ENCODE results near the gene P2RX7. TPM values are rescaled to one million over a fixed set of nuclear protein-coding genes. Genes with fewer than 3 reads are reported as not detected.

P2RX7 gene
- polyA plus RNA-seq, 1 of the 3 experiments (the other 2 are of a cell fraction) = 0.43 TPM

GRCh38 chr12:121085506-121086353, 46.9 kb upstream of the P2RX7 start:
- no peak for DNase-seq
- no peak overlapping the region for H3K4me3 ChIP-seq (ENCODE audit: low read depth in 2 of 2, low read length in 1 of 2)
- no peaks in the 10 kb centered on the region for H3K36me3 ChIP-seq (replicated peaks in 1 of 2; ENCODE audit: control insufficient read depth in 1 of 2, insufficient read depth in 2 of 2, low read length in 1 of 2)
- ChIA-PET CTCF (interaction anchor here (1.3 to 2.6 kb wide), 3 partner anchors 11 to 239 kb away, joined by 3 to 11 read pairs (median 3); no protein-coding TSS in a partner anchor), POLR2A (no interaction called here)
- no peak overlapping the region for H3K9ac ChIP-seq
- 77% methylated on average over 8 of the region's 17 CpGs for WGBS (ENCODE audit: low lambda C conversion rate)
- no peaks in the 10 kb centered on the region for H3K27me3 ChIP-seq (ENCODE audit: insufficient read depth)
- H3K79me2 ChIP-seq (ENCODE audit: insufficient read depth) = no peaks in the 10 kb centered on the region
- H3K4me1 ChIP-seq (ENCODE audit: control insufficient read depth in 1 of 2, insufficient read depth in 2 of 2, low read depth in 1 of 2, low read length in 1 of 2) = no peaks in the 10 kb centered on the region
- no peak overlapping the region for H3K4me2 ChIP-seq
- no peaks in the 10 kb centered on the region for H3K9me2 ChIP-seq
- no peak overlapping the region for H3K27ac ChIP-seq (ENCODE audit: low read depth in 2 of 2, low read length in 1 of 2)
- H4K20me1 ChIP-seq (ENCODE audit: insufficient read depth) = no peaks in the 10 kb centered on the region
- H2AFZ ChIP-seq (ENCODE audit: low read depth) = no peak overlapping the region
- H3F3A ChIP-seq (replicated peaks; ENCODE audit: insufficient read depth) = no peaks in the 10 kb centered on the region
- no peaks in the 10 kb centered on the region for H3K9me3 ChIP-seq
- TF ChIP-seq CHD2 (IDR thresholded peaks at IDR 0.05; ENCODE audit: low read length, partially characterized antibody) (no peak), POLR2AphosphoS5 (IDR thresholded peaks at IDR 0.05; ENCODE audit: low read depth, low read length) (no peak), RAD21 (IDR thresholded peaks at IDR 0.05; ENCODE audit: low read length) (no peak), MXI1 (IDR thresholded peaks at IDR 0.05; ENCODE audit: low read depth, low read length) (no peak), CTCF (IDR thresholded peaks at IDR 0.05) (no peak), RFX5 (IDR thresholded peaks at IDR 0.05; ENCODE audit: low read length) (no peak), MAX (IDR thresholded peaks at IDR 0.05; ENCODE audit: low read depth) (no peak), SMC3 (IDR thresholded peaks at IDR 0.05; ENCODE audit: low read depth, low read length) (no peak), TEAD4 (IDR thresholded peaks at IDR 0.05; ENCODE audit: borderline replicate concordance, insufficient read depth) (no peak), SIN3A (IDR thresholded peaks at IDR 0.05; ENCODE audit: borderline replicate concordance, low read depth, low read length) (no peak)
- TF ChIP-seq, protein P1, sequence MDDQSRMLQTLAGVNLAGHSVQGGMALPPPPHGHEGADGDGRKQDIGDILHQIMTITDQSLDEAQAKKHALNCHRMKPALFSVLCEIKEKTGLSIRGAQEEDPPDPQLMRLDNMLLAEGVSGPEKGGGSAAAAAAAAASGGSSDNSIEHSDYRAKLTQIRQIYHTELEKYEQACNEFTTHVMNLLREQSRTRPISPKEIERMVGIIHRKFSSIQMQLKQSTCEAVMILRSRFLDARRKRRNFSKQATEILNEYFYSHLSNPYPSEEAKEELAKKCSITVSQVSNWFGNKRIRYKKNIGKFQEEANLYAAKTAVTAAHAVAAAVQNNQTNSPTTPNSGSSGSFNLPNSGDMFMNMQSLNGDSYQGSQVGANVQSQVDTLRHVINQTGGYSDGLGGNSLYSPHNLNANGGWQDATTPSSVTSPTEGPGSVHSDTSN (IDR thresholded peaks at IDR 0.05) = no peak

- 59% methylated on average over 8 of the region's 8 CpGs for WGBS (ENCODE audit: low lambda C conversion rate)
- Histone ChIP-seq H3K4me2 (no peak overlapping the region), H3K27ac (ENCODE audit: low read depth in 2 of 2, low read length in 1 of 2) (no peak overlapping the region), H3K9me3 (no peaks in the 10 kb centered on the region), H3F3A (replicated peaks; ENCODE audit: insufficient read depth) (no peaks in the 10 kb centered on the region), H3K27me3 (ENCODE audit: insufficient read depth) (peaks cover 2% of the 10 kb centered on the region; the same call in 1 of the 2 replicates), H3K9me2 (no peaks in the 10 kb centered on the region), H4K20me1 (ENCODE audit: insufficient read depth) (no peaks in the 10 kb centered on the region), H3K4me3 (ENCODE audit: low read depth in 2 of 2, low read length in 1 of 2) (no peak overlapping the region), H3K79me2 (ENCODE audit: insufficient read depth) (no peaks in the 10 kb centered on the region), H3K9ac (no peak overlapping the region), H2AFZ (ENCODE audit: low read depth) (no peak overlapping the region), H3K36me3 (replicated peaks in 1 of 2; ENCODE audit: control insufficient read depth in 1 of 2, insufficient read depth in 2 of 2, low read length in 1 of 2) (no peaks in the 10 kb centered on the region), H3K4me1 (ENCODE audit: control insufficient read depth in 1 of 2, insufficient read depth in 2 of 2, low read depth in 1 of 2, low read length in 1 of 2) (no peaks in the 10 kb centered on the region)
- DNase-seq = no peak
- ChIA-PET POLR2A (no interaction called here), CTCF (interaction anchor here (0.6 to 2.6 kb wide), 2 partner anchors 9 kb away, joined by 3 to 11 read pairs; no protein-coding TSS in a partner anchor)
- TF ChIP-seq, protein P1 (IDR thresholded peaks at IDR 0.05) = no peak
- no peak for TF ChIP-seq NRF1 (IDR thresholded peaks at IDR 0.05; ENCODE audit: low read depth, low read length)
- no peak for TF ChIP-seq FOXM1 (IDR thresholded peaks at IDR 0.05; ENCODE audit: low read depth)
- TF ChIP-seq MAX (IDR thresholded peaks at IDR 0.05; ENCODE audit: low read depth) = no peak
- no peak for TF ChIP-seq SIN3A (IDR thresholded peaks at IDR 0.05; ENCODE audit: borderline replicate concordance, low read depth, low read length)
- no peak for TF ChIP-seq JUND (IDR thresholded peaks at IDR 0.05)
- TF ChIP-seq YY1 (IDR thresholded peaks at IDR 0.05; ENCODE audit: low read depth) = no peak
- no peak for TF ChIP-seq POLR2AphosphoS5 (IDR thresholded peaks at IDR 0.05; ENCODE audit: low read depth, low read length)
- no peak for TF ChIP-seq GABPA (IDR thresholded peaks at IDR 0.05; ENCODE audit: low read depth)
- TF ChIP-seq, protein P2, sequence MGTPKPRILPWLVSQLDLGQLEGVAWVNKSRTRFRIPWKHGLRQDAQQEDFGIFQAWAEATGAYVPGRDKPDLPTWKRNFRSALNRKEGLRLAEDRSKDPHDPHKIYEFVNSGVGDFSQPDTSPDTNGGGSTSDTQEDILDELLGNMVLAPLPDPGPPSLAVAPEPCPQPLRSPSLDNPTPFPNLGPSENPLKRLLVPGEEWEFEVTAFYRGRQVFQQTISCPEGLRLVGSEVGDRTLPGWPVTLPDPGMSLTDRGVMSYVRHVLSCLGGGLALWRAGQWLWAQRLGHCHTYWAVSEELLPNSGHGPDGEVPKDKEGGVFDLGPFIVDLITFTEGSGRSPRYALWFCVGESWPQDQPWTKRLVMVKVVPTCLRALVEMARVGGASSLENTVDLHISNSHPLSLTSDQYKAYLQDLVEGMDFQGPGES (IDR thresholded peaks at IDR 0.05; ENCODE audit: low read depth, low read length) = no peak
- TF ChIP-seq TAF1 (IDR thresholded peaks at IDR 0.05; ENCODE audit: borderline replicate concordance, low read depth, low read length) = no peak
- TF ChIP-seq NFIC (IDR thresholded peaks at IDR 0.05; ENCODE audit: borderline replicate concordance) = no peak
- TF ChIP-seq EP300 (IDR thresholded peaks at IDR 0.05; ENCODE audit: borderline replicate concordance in 1 of 2, low read depth in 1 of 2, low read length in 1 of 2) = no peak
- no peak for TF ChIP-seq TEAD4 (IDR thresholded peaks at IDR 0.05; ENCODE audit: borderline replicate concordance, insufficient read depth)
- no peak for TF ChIP-seq RAD21 (IDR thresholded peaks at IDR 0.05; ENCODE audit: low read length)
These were observed 45.8 kb upstream of the P2RX7 start for GRCh38 chr12:121086781-121087295.
